ENCODE data around the gene RESF1.
"Not testable (repeated sequence)": the region's sequence is repeated elsewhere in the genome, so short reads cannot be mapped to it uniquely, and the experiment has no call there.

RESF1 gene

GRCh38 chr12:31959161-31959700 is at the start of gene RESF1:
Gene RESF1, plus strand, starts transcription at chr12:31959415. Its CDS starts 21,541 bp downstream, at chr12:31980956.
- peak; percentile 91 for DNase-seq

- DNase-seq = no peak
These were observed 44.3 kb upstream of the RESF1 start for GRCh38 chr12:31914927-31915326.

- DNase-seq = no peak
These were observed 43.8 kb upstream of the RESF1 start for GRCh38 chr12:31915446-31915845.

GRCh38 chr12:31922341-31923062 is 36.7 kb upstream of the RESF1 start:
- DNase-seq = no peak

GRCh38 chr12:31923063-31923412 is 36.2 kb upstream of the RESF1 start:
- DNase-seq = no peak

GRCh38 chr12:31928246-31929026 is 30.8 kb upstream of the RESF1 start:
- DNase-seq = no peak

GRCh38 chr12:31929027-31929526 is 30.1 kb upstream of the RESF1 start:
- no peak for DNase-seq

GRCh38 chr12:31931796-31932715 is 27.2 kb upstream of the RESF1 start:
- DNase-seq = no peak

- DNase-seq = no peak
These were observed 14.9 kb upstream of the RESF1 start for GRCh38 chr12:31944299-31944698.

- no peak for DNase-seq
These were observed 11.2 kb upstream of the RESF1 start for GRCh38 chr12:31947971-31948370.

GRCh38 chr12:31948697-31949359 is 10.4 kb upstream of the RESF1 start:
- DNase-seq = not testable (repeated sequence)

- DNase-seq = no peak
These were observed 9.1 kb upstream of the RESF1 start for GRCh38 chr12:31950088-31950487.

- no peak for DNase-seq
These were observed 8.7 kb upstream of the RESF1 start for GRCh38 chr12:31950492-31950891.

- no peak for DNase-seq
These were observed 8.2 kb upstream of the RESF1 start for GRCh38 chr12:31951008-31951407.

GRCh38 chr12:31951939-31952338 is 7.3 kb upstream of the RESF1 start:
- no peak for DNase-seq

- DNase-seq = no peak
These were observed 6.8 kb upstream of the RESF1 start for GRCh38 chr12:31952418-31952817.

GRCh38 chr12:31954925-31955858 is 4.0 kb upstream of the RESF1 start:
- DNase-seq = no peak

GRCh38 chr12:31958569-31959160 is 550 bp upstream of the RESF1 start:
- DNase-seq = peak; percentile 39

GRCh38 chr12:31959701-31960391 is 631 bp downstream of the RESF1 start:
- DNase-seq = peak; percentile 74

- DNase-seq = no peak
These were observed 1.9 kb downstream of the RESF1 start for GRCh38 chr12:31961137-31961536.

Data from NCI-H1105 treated with DMSO at 0.1 percent for 48 hours (cell line).